ENCODE results near the gene TOR4A.
"Not testable (repeated sequence)": the region's sequence is repeated elsewhere in the genome, so short reads cannot be mapped to it uniquely, and the experiment has no call there.

Gene TOR4A

GRCh38 chr9:137318602-137319001 is 41.1 kb downstream of the TOR4A start:
- no peak for DNase-seq (ENCODE audit: low spot score)

DNA sequence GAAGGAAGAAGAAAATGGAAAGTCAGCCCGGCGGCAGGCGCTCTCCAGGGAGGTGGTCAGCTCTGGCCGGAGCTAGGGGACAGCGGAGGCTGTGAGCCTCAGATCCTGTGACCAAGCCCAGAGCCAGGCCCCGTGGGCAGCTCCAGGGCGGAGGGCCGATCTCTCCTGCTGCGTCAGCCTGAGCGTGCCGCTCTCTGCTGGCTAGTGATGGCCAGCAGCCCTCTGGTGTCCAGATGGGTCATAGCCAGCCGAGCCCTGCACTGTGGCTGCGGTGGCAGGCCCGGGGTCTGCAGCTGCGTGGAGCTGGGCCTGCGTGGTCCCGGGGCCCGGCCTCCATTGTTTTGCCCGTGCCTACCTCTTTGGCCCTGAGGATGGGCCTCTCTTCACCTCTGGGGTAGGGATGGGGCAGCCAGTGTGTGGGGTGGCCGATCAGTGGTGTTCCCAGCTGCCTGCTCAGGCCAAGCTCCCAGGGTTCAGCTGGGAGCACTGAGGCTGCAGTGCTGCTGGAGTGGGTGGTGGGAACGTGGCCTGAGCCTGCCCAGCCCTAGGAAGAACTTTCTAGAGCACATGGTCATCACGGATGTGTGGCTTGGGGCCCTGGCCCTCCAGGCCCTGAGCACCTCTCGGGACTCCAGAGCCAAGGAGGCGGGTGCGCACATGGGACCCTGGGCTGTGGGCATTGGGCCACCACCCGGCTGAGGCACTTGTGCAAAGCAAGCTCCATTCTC is 41.6 kb downstream of the TOR4A start:
- DNase-seq (ENCODE audit: low spot score) = no peak

DNA sequence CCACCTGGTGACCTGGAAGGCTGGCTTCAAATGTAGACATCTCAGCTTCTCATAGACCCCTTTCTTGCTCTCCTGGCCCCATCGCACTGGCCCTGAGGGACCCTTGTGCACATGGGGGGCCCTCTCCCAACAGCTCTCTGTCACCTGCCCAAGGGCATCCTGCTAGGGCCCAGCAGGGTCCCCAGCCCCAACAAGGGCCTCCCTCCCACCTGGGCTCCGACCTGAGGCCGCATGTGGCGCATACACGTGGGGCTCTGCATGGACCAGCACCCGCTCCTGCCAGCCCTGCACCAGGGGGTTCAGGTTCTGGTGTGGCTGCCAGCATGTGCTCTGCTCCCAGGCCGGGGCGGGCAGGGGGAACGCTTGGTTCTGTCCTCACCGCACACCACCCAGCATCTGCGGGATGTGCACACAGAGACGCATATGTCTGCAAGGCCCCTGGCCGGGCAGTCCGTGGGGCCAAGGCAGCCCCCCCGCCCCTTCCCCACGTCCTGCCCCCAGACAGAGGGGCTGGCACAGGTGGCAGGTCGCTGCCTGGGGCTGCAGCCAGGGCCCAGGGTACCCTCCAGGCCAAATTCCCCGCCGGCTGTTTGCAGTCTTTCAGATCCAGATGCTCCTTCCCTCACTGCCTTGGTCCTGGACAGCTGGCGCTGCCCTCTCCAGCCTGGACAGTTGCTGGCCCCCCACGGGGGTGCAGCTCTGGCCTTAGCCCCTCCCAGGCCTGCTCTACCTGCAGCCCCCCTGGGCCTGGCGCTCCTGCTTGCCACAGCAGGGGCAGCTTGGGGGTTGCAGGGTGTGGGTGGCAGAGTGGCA is 42.4 kb downstream of the TOR4A start:
- no peak for DNase-seq (ENCODE audit: low spot score)

- DNase-seq (ENCODE audit: low spot score) = no peak
These were observed 43.2 kb downstream of the TOR4A start for GRCh38 chr9:137320555-137321384.

- DNase-seq (ENCODE audit: low spot score) = no peak
These were observed 44.3 kb downstream of the TOR4A start for GRCh38 chr9:137321726-137322361.

DNA sequence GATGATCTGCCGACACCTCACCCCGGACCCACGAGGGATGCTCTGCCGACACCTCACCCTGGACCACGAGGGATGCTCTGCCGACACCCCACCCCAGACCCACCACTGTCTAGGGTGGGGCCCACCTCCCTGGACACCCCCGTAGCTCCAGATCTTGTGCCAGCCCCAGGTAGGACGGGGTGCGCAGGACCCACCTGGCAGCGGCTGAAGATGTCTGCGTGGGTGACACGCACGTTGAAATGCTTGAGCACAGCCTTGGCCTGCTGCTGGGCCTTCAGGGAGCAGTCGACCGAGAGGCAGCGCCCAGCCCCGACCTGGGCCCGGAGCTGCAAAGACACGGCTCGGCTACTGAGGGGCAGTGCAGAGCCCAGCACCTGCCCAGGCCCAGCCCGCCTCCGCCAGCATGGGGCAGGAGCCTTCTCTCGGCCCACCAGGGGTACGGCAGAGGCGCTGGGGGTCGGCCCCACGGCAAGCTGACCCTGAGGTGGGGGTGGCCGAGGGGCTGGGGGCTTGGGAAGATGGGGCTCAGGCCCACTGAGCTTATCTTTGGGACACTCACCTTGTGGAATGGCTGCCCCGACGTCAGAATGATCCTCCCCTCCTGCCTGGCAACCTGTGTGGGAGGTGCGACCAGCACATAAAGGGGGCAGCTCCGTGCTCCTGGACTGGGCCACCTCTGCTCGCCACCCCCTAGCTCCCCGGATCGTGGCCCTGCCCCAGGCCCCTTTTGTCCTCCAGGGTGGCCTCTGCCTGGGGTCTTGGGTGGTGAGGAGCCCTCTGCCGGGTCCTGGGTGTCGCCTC is 46.2 kb downstream of the TOR4A start:
- DNase-seq (ENCODE audit: low spot score) = no peak

DNA sequence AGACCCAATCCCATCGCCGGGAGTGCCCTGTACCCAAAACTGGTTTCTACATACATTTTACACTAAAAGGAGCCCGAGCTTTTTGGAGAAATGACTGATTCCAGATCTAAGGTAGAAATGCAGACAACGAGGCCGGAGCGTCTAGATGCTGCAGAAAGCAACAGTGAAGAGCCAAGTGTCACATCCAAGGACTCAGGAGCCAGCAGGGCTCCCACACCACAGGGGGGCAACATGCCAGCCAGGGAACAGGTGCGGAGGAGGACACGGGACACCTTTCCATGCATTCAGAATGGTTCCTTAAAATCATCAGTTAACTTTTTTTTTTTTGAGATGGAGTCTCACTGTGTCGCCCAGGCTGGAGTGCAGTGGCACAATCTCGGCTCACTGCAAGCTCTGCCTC is 47.6 kb downstream of the TOR4A start:
- no peak for DNase-seq (ENCODE audit: low spot score)

DNA sequence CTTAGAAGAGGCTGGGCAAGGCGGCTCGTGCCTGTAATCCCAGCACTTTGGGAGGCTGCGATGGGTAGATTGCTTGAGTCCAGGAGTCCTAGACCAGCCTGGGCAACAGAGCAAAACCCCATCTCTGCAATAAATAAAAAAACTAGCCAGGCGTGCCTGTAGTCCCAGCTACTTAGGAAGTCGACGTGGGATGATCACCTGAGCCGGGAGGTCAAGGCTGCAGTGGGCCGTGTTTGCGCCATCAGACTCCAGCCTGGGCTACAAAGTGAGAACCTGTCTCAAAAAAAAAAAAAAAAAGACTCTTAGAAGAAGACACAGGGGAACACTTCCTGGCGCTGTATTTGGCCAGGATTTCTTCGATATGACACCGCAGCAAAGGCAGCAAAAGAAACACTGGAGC is 48.3 kb downstream of the TOR4A start:
- no peak for DNase-seq (ENCODE audit: low spot score)

- DNase-seq (ENCODE audit: low spot score) = no peak
These were observed 49.0 kb downstream of the TOR4A start for GRCh38 chr9:137326445-137327065.

DNA sequence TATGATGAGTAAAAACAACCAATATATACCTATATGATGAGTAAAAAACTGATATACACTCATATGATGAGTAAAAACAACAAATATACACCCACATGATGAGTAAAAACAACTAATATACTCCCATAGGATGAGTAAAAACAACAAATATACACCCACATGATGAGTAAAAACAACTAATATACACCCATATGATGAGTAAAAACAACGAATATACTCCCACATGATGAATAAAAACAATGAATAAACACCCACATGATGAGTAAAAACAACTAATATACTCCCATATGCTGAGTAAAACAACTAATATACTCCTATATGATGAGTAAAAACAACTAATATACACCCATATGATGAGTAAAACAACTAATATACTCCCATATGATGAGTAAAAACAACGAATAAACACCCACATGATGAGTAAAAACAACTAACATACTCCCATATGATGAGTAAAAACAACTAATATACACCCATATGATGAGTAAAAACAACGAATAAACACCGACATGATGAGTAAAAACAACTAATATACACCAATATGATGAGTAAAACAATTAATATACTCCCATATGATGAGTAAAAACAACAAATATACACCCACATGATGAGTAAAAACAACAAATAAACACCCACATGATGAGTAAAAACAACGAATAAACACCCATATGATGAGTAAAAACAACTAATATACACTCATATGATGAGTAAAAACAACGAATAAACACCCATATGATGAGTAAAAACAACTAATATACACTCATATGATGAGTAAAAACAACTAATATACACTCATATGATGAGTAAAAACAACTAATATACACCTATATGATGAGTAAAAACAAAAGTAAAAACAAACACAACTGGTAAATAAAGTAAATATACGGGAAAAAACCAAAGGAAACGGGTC is 50.4 kb downstream of the TOR4A start:
- peak; percentile 9 for DNase-seq (ENCODE audit: low spot score)

DNA sequence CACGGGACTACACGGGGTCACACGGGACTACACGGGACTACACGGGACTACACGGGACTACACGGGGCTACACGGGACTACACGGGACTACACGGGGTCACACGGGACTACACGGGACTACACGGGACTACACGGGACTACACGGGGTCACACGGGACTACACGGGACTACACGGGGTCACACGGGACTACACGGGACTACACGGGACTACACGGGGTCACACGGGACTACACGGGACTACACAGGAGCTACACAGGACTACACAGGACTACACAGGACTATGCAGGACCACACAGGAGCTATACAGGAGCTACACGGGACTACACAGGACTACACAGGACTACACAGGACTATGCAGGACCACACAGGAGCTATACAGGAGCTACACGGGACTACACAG is 52.1 kb downstream of the TOR4A start:
- not testable (repeated sequence) for DNase-seq (ENCODE audit: low spot score)

DNA sequence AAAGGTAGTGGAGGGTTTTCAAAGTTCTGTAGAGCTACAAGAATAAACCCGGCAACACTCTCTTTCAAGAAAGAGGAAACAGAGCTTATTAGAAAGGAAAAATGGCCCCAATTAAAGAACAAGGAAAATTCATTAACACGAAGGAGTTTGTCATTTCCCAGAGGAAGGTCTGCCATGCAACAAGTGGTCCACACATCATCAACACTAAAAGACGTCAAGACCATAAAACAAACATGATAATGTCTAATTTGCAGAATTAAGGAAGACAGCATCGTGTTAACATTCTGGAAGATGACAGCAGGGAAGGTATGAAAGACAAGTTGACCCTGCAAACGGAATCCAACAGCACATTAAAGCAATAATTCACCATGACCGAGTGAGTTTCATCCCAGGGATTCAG is 53.2 kb downstream of the TOR4A start:
- DNase-seq (ENCODE audit: low spot score) = no peak

DNA sequence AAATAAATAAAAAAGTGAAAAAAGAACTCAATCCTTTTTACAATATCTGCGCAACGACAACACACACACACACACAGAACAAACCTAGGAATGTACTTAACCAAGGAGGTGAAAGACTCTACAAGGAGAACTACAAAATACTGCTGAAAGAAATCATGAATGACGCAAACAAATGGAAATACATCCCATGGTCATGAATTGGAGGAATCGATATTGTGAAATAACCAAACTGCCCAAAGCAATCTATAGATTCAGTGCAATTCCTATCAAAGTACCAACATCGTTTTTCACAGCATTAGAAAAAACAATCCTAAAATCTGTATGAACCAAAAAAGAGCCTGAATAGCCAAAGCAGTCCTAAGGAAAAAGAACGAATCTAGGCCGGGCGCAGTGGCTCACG is 54.4 kb downstream of the TOR4A start:
- DNase-seq (ENCODE audit: low spot score) = no peak

All from LoVo (cell line).